H9 (cell line): ENCODE results near the gene DCP1B. TPM values are rescaled to one million over a fixed set of nuclear protein-coding genes. Genes with fewer than 3 reads are reported as not detected.

Source experiments
- DNase-seq: peaks from one replicate; pipeline ENCODE4 v3.0.0-alpha.2; 2017
- H2AFZ ChIP-seq: one replicate; pipeline ENCODE4 v1.6.1; 2013; ENCODE audit warnings: mild to moderate bottlenecking, low read length, control low read depth, moderate library complexity
- H2AK5ac ChIP-seq: 2 replicates; pipeline ENCODE4 v1.6.1; 2013; ENCODE audit warnings: low read length, control low read depth, mixed read lengths; ENCODE audit not compliant: insufficient read length
- H2BK120ac ChIP-seq: one replicate; pipeline ENCODE4 v1.6.1; 2013; ENCODE audit warnings: low read depth, mild to moderate bottlenecking, low read length, control low read depth, inconsistent platforms; ENCODE audit not compliant: poor library complexity, severe bottlenecking
- H2BK12ac ChIP-seq: 2 replicates; pipeline ENCODE4 v1.6.1; 2013; ENCODE audit warnings: low read length, control low read depth, mixed read lengths, low read depth; ENCODE audit not compliant: insufficient read length
- H2BK15ac ChIP-seq: 2 replicates; pipeline ENCODE4 v1.6.1; 2013; ENCODE audit warnings: low read depth, low read length, control low read depth
- H2BK20ac ChIP-seq: one replicate; pipeline ENCODE4 v1.6.1; 2013; ENCODE audit warnings: low read depth, mild to moderate bottlenecking, low read length, control low read depth, inconsistent platforms; ENCODE audit not compliant: poor library complexity, severe bottlenecking
- H2BK5ac ChIP-seq: 2 replicates; pipeline ENCODE4 v1.6.1; 2013; ENCODE audit warnings: low read length, control low read depth, mixed read lengths; ENCODE audit not compliant: insufficient read length
- H3K14ac ChIP-seq: 2 replicates; pipeline ENCODE4 v1.6.1; 2013; ENCODE audit warnings: low read length, control low read depth; ENCODE audit not compliant: insufficient read depth
- H3K18ac ChIP-seq: 2 replicates; pipeline ENCODE4 v1.6.1; 2013; ENCODE audit warnings: low read depth, mild to moderate bottlenecking, mixed read lengths, low read length, control low read depth; ENCODE audit not compliant: insufficient read length
- H3K23ac ChIP-seq: 2 replicates; pipeline ENCODE4 v1.6.1; 2013; ENCODE audit warnings: low read length, control low read depth, mixed read lengths, low read depth; ENCODE audit not compliant: insufficient read length
- H3K23me2 ChIP-seq: 2 replicates; pipeline ENCODE4 v1.6.1; 2013; ENCODE audit warnings: low read depth, mild to moderate bottlenecking, mixed read lengths, low read length, control low read depth; ENCODE audit not compliant: insufficient read length, poor library complexity, severe bottlenecking
- H3K27ac ChIP-seq: 2 replicates; pipeline ENCODE4 v1.5.1; 2013; ENCODE audit warnings: low read length, control low read depth, mixed read lengths, low read depth; ENCODE audit not compliant: insufficient read length
- H3K27me3 ChIP-seq: 2 replicates; pipeline ENCODE4 v1.6.1; 2013; ENCODE audit warnings: low read length, control low read depth, inconsistent platforms; ENCODE audit not compliant: insufficient read depth
- H3K4ac ChIP-seq: 2 replicates; pipeline ENCODE4 v1.6.1; 2013; ENCODE audit warnings: low read depth, mild to moderate bottlenecking, control low read depth, inconsistent platforms, low read length, moderate library complexity
- H3K4me1 ChIP-seq: 2 replicates; pipeline ENCODE4 v1.6.1; 2013; ENCODE audit warnings: low read length, control low read depth, inconsistent platforms; ENCODE audit not compliant: insufficient read depth
- H3K4me2 ChIP-seq: 2 replicates; pipeline ENCODE4 v1.6.1; 2013; ENCODE audit warnings: low read length, control low read depth, mixed read lengths; ENCODE audit not compliant: insufficient read length, insufficient read depth
- H3K56ac ChIP-seq: 2 replicates; pipeline ENCODE4 v1.6.1; 2013; ENCODE audit warnings: low read depth, mild to moderate bottlenecking, mixed read lengths, low read length, control low read depth; ENCODE audit not compliant: insufficient read length
- H3K79me1 ChIP-seq: 2 replicates; pipeline ENCODE4 v1.6.1; 2013; ENCODE audit warnings: low read depth, mild to moderate bottlenecking, moderate library complexity, low read length, control low read depth, inconsistent platforms; ENCODE audit not compliant: insufficient read depth, poor library complexity, severe bottlenecking
- H3K79me2 ChIP-seq: 2 replicates; pipeline ENCODE4 v1.6.1; 2013; ENCODE audit warnings: low read length, control low read depth, inconsistent platforms; ENCODE audit not compliant: insufficient read depth
- H3K9ac ChIP-seq: 2 replicates; pipeline ENCODE4 v1.6.1; 2013; ENCODE audit warnings: low read length, control low read depth, mixed read lengths; ENCODE audit not compliant: insufficient read length; ENCODE audit errors: extremely low read depth
- H3K9me3 ChIP-seq: one replicate; pipeline ENCODE4 v1.6.1; 2013; ENCODE audit warnings: low read depth, low read length, inconsistent platforms; ENCODE audit not compliant: control insufficient read depth
- H3T11ph ChIP-seq: one replicate; pipeline ENCODE4 v1.6.1; 2013; ENCODE audit warnings: mild to moderate bottlenecking, low read length, control low read depth, inconsistent platforms
- H4K20me1 ChIP-seq: one replicate; pipeline ENCODE4 v1.6.1; 2013; ENCODE audit not compliant: control insufficient read depth, insufficient read length, insufficient read depth
- H4K5ac ChIP-seq: 2 replicates; pipeline ENCODE4 v1.6.1; 2013; ENCODE audit warnings: low read depth, mild to moderate bottlenecking, mixed read lengths, low read length, control low read depth; ENCODE audit not compliant: insufficient read length
- H4K8ac ChIP-seq: replicated peaks from 2 replicates; pipeline ENCODE4 v1.6.1; 2013; ENCODE audit warnings: low read length, control low read depth, mixed read lengths, low read depth; ENCODE audit not compliant: insufficient read length
- H4K91ac ChIP-seq: 2 replicates; pipeline ENCODE4 v1.6.1; 2013; ENCODE audit warnings: low read depth, mild to moderate bottlenecking, moderate library complexity, mixed read lengths, low read length, control low read depth; ENCODE audit not compliant: insufficient read length
- H3K27ac Mint-ChIP-seq, 3 experiments: 2 replicates in 2 of 3; 3 replicates in 1 of 3; pipeline ENCODE4 v1.8.0; 2020 to 2021; ENCODE audit warnings: mixed read lengths in 3 of 3, mild to moderate bottlenecking in 1 of 3, moderate library complexity in 1 of 3
- H3K27me3 Mint-ChIP-seq: 2 replicates; pipeline ENCODE4 v1.8.0; 2021; ENCODE audit warnings: low read depth, mild to moderate bottlenecking, moderate library complexity, mixed read lengths
- H3K36me3 Mint-ChIP-seq, 3 experiments: 2 replicates in 2 of 3; 3 replicates in 1 of 3; pipeline ENCODE4 v1.8.0; 2020 to 2021; ENCODE audit warnings: low read depth in 3 of 3, mixed read lengths in 3 of 3; ENCODE audit not compliant: insufficient read depth in 1 of 3
- H3K4me1 Mint-ChIP-seq, 2 experiments: 2 replicates each; pipeline ENCODE4 v1.8.0; 2020; ENCODE audit warnings: mixed read lengths in 2 of 2
- H3K4me3 Mint-ChIP-seq, 2 experiments: 2 replicates in 1 of 2; 3 replicates in 1 of 2; pipeline ENCODE4 v1.8.0; 2020 to 2021; ENCODE audit warnings: mild to moderate bottlenecking in 2 of 2, mixed read lengths in 2 of 2, moderate library complexity in 1 of 2
- H3K9me3 Mint-ChIP-seq, 2 experiments: 2 replicates in 1 of 2; 3 replicates in 1 of 2; pipeline ENCODE4 v1.8.0; 2020; ENCODE audit warnings: mild to moderate bottlenecking in 2 of 2, mixed read lengths in 2 of 2, moderate library complexity in 1 of 2
- WGBS: extraction: QIAGEN DNeasy Blood & Tissue Kit; methylation state at CpG from one replicate; pipeline ENCODE4 v1.1.7; 2013; ENCODE audit warnings: missing lambda C conversion rate, low lambda C conversion rate, mixed read lengths; ENCODE audit not compliant: insufficient read length; ENCODE audit errors: extremely low coverage; 5-methylcytosine and 5-hydroxymethylcytosine counted together
- total RNA-seq: library from RNA; stranded (reverse); gene quantifications from 2 replicates; pipeline ENCODE4 v1.2.1, GENCODE V29; 2021
- TF ChIP-seq, protein P1 (sequence below): fragments of 200-600 bp; sonication (generic); conservative IDR thresholded peaks from 3 replicates; pipeline ENCODE4 v1.8.0; 2021; ENCODE audit warnings: antibody characterized with exemption, mild to moderate bottlenecking

DCP1B gene
- total RNA-seq, 1 experiment from 2014 or later, result 11.2 TPM

DNA sequence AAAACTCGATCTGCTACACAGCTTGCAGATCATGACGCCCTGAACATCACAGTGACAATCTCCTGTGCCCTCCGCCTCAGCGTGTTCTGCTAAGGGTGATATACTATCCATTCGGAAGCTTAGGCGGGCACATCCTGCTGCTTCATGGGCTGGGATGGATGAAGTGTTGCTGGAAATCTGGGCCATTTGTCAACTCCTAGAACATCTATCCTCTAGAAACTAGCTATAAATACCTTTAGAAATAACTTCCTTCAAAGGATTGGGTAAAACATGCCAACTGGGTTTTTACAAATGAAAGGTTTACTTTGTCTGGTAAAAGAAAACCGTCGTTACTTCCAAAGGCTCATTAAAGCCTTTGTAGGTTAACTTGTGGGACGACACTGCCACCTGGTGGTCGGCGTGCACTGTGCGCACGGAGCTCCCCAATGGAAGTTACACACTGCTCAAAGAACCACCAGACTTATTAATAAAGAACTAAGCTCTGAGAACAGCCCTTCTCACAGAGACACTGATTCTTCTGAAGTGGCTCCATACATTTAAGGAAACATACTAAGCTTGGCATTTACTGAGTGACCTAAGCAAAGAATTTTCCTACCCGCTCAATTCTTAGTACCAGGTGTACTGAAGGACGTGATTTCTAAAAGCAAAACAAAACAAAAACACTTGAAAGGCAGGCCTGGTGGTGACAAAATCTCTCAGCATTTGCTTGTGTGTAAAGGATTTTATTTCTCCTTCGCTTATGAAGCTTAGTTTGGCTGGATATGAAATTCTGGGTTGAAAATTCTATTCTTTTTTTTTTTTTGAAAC, 64.3 kb downstream of the DCP1B start:
- Histone ChIP-seq H3K27ac (no peak overlapping the region), H2AK5ac (no peak overlapping the region), H3K23me2 (no peaks in the 10 kb centered on the region), H4K91ac (no peak overlapping the region), H2BK20ac (no peak overlapping the region), H3K9ac (no peak overlapping the region), H3K56ac (no peak overlapping the region), H3K14ac (no peak overlapping the region), H2BK12ac (no peak overlapping the region), H3T11ph (no peak overlapping the region), H3K23ac (no peak overlapping the region), H3K9me3 (no peaks in the 10 kb centered on the region), H4K20me1 (no peaks in the 10 kb centered on the region), H2BK120ac (no peak overlapping the region), H4K8ac (no peak overlapping the region), H3K27me3 (no peaks in the 10 kb centered on the region), H3K79me1 (no peaks in the 10 kb centered on the region), H2BK5ac (no peak overlapping the region), H3K4me1 (peaks cover 3% of the 10 kb centered on the region; the same call in 1 of the 2 replicates), H3K18ac (no peak overlapping the region), H3K4me2 (no peak overlapping the region), H2BK15ac (no peak overlapping the region), H4K5ac (no peak overlapping the region), H3K4ac (no peak overlapping the region), H2AFZ (no peak overlapping the region), H3K79me2 (no peaks in the 10 kb centered on the region)
- Mint-ChIP-seq H3K4me3 (no peak overlapping the region), H3K27ac (no peak overlapping the region), H3K4me1 (peaks cover 8 to 9% of the 10 kb centered on the region in 2 experiments), H3K36me3 (peaks cover 6 to 24% (median 24%) of the 10 kb centered on the region in 3 experiments), H3K27me3 (no peaks in the 10 kb centered on the region), H3K9me3 (peaks cover 4 to 8% of the 10 kb centered on the region in 2 experiments; a peak in 4 of 5 replicates)
- TF ChIP-seq, protein P1, sequence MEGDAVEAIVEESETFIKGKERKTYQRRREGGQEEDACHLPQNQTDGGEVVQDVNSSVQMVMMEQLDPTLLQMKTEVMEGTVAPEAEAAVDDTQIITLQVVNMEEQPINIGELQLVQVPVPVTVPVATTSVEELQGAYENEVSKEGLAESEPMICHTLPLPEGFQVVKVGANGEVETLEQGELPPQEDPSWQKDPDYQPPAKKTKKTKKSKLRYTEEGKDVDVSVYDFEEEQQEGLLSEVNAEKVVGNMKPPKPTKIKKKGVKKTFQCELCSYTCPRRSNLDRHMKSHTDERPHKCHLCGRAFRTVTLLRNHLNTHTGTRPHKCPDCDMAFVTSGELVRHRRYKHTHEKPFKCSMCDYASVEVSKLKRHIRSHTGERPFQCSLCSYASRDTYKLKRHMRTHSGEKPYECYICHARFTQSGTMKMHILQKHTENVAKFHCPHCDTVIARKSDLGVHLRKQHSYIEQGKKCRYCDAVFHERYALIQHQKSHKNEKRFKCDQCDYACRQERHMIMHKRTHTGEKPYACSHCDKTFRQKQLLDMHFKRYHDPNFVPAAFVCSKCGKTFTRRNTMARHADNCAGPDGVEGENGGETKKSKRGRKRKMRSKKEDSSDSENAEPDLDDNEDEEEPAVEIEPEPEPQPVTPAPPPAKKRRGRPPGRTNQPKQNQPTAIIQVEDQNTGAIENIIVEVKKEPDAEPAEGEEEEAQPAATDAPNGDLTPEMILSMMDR, result peak; percentile 99
- no CpG with 5 or more reads among the region's 16 CpGs for WGBS
- peak; percentile 81 for DNase-seq
